HG02938 (cell line): ENCODE measurements around the gene ABCB4.
A peak's percentile ranks its signal among the peaks of the same experiment; 100 is the strongest.

Experiments
- ATAC-seq: cut with Tn5 transposase; IDR thresholded peaks from one replicate; pipeline ENCODE4 v1.9.1; 2021; ENCODE audit warnings: mild to moderate bottlenecking, moderate library complexity; ENCODE audit not compliant: unreplicated experiment

Gene ABCB4

DNA sequence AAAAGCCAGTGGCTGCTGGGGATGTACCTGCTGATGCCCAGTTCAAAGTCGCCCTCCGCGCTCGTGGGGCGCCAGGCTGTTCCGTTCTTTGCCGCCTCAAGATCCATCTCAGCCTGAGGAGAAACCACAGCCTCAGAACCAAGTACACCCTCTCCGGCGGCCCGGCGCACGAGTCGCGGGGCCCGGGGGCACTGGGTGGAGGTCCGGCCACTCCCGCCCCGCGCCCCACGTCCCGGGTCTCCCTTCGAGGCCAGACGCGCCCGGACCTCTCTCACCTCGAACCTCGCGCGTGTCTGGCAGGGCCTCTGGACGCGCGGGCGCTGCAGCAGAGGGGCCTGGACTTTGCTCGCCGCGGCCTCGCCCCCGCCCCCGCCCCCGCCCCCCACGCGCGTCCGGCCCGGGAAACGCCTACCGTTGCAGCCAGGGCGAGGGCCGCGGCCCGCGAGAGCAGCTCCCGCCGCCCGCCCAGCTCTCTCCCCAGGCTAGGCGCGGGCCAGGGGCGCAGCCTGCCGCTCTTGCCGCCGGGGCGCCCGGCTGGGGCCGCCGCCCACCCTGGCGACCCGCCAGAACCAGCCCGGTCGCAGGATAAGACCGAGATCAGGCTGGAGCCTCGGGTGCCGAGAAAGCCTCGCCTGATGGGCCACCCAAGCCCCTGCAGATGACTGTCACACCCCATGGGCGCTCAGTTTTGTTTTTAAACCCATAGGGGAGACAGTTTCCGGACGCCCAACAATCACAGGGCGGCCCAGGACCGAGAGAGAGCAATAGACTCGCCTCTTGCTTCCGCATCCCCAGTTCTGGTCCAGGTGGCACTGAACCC lies at the start of gene ABCB4:
TSS of gene ABCB4 (minus strand) at position 322 of the 820 bp plus-strand sequence. CDS start at position 107, 215 bp downstream.
- ATAC-seq: peak; percentile 17

DNA sequence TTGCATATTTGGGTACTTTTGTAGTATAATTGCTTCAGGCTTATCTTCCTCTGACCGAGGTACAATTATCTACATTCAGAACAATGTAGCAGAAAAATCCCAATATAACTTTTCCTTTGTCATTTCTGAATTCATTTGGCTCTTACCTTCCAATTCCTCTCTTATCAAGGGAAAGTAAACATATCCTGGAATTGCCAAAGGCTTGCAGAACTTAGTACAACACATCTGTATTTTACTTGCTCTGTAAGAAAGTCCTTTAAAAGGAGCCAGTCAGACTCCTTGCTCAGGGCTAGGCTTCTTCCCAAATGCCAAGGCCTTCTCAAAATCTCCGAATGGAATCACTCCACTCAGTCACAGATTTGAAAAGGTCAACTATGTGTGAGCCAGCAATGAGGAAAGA lies 43.3 kb upstream of the ABCB4 start:
- no peak for ATAC-seq

DNA sequence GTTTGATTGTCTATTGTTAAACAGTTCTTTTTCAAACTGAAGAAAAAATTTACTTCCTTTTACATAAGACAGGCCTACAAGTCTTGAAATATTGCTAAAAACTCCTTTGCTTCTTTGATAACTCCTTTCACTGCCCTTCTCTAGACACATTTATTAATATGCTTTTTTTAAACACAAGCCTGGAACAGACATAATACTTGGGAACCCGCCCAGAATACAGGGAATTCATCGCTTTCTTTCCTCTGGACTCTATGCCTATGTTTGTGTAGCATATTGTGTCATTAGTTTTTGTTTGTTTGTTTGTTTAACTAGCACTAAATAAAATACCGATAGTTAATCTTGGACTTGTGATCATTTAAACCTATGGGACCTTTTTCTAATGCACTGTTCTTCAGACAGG lies 42.4 kb upstream of the ABCB4 start:
- ATAC-seq: no peak

DNA sequence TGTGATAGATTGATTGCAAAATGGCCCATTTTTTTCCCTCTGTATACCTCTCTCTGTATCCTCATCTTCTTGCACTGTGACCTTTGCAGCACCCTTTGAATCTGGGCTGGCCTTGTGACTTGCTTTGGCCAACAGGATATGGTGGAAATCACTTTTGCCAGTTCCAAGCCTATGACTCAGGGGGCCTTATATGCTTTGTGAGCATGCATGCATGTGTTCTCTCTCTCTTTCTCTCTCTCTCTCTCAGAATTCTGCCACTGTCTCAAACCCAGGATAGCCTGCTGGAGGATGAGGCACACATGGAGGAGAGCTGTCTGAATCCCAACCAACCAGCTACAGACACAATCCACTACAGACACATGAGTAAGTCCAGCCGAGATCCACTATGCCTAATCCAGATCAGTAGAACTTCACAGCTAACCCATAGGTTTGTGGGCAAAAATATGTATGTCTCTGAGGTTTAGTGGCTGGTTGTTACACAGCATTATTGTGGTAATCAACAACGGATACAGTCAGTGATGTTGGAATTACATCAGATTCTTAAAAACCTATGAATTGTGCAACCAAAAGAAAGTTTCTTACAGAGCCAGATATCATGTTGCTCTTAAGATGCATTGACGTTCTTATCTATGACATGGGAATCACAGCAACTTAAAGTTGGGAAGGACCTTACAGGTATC lies 41.8 kb upstream of the ABCB4 start:
- ATAC-seq: no peak

DNA sequence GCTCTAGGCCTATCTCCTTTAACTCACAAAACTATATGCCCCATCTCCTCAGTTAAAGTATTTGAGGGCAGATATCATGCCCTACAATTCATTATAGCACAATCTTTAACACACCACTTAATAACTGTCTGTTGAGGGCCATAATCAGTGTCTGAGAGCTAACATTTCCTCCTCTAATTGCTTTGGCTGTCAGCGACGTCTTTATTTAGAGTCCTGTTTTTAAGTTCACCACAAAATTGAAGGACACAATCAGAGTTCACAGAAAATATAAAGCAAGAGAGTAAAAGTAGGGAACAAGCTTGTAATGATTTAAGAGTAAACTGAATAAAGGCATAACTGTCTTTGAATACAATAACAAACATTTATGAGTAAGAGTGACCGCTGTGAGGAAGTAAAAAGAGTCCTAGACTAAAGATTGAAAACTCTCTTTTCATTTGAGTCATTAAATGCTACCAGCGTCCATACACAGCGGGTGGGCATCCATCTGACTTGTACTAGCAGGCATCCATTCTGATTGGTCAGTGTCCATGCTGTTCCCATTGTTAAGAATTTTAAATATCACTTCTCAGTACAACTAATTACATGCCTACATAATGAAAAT lies 38.4 kb upstream of the ABCB4 start:
- no peak for ATAC-seq

DNA sequence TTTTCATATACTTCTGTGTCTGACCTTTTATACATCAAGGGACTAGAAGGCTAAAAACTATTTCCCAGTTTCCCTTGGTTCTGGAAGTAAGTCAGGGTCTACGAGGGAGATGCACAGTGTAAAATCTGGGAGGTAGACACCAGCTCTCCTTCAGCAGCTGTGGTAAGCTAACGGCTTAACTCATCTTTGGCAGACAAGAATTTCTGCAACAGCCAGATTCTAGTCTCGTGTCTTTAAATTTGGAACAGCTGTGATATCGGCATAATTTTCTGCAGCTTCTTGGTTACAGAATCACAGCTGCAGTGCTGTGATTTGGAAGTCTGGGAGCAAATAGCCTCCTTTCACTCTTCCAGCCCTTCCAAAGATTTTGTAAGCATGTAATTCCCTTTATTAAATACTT lies 37.4 kb upstream of the ABCB4 start:
- no peak for ATAC-seq

DNA sequence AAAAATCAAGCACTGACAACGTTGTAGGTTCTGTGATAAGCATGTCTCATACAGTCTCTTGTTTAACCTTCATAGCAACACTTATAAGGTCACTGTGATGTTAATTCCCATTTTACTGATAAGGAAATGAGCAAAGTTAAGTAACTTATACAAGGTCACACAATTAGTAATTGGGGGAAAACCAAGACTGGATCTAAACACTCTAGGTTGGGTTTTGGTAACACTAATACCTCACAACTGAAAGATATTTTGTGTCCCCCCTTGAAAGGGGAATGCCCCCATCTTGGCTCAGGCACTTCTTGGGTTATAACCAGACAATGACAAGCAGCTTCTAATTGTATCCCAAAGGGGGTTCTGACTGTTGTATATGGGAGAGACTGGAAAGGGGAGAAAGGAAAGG lies 36.0 kb upstream of the ABCB4 start:
- no peak for ATAC-seq

DNA sequence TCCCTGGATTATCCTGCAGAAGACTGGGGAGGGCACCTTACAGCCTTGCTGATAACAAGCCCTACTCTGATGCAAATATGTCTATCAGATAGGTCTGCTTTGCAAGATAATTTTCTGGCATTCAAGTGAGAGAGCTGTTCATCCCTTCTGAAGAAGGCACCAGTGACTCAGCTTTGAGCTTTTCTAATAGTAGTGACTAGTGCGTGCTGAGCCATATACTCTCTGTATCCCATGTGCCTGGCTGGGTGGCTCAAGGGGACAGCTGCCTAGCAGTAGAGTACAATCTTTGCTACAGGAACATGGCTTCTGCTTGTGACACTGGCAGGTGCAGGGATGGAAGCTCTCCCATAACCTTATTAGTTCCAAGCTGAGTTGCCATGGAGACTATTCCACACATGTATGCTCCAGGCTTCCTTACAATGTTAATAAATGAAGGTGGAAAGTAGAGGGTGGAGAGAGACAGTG lies 35.0 kb upstream of the ABCB4 start:
- no peak for ATAC-seq

DNA sequence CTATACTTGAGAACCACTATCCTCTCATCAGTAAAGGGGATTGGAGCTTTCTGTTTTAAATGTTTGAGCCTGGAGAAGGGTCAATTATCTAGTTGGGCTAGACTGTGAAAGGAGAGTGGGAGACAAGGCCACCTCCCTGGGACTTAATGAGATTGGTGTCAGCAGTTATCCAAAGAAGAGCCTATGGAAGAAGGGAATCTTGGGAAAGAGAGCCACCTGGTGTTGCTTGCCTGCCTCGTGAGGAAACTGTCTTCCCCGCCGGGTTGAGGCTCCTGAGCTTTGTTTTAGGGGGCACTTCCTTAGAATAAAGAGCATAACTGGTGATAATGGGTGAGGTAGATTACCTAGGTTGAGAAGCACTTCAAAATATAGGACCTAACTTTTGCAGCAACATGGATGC lies 32.0 kb upstream of the ABCB4 start:
- no peak for ATAC-seq

DNA sequence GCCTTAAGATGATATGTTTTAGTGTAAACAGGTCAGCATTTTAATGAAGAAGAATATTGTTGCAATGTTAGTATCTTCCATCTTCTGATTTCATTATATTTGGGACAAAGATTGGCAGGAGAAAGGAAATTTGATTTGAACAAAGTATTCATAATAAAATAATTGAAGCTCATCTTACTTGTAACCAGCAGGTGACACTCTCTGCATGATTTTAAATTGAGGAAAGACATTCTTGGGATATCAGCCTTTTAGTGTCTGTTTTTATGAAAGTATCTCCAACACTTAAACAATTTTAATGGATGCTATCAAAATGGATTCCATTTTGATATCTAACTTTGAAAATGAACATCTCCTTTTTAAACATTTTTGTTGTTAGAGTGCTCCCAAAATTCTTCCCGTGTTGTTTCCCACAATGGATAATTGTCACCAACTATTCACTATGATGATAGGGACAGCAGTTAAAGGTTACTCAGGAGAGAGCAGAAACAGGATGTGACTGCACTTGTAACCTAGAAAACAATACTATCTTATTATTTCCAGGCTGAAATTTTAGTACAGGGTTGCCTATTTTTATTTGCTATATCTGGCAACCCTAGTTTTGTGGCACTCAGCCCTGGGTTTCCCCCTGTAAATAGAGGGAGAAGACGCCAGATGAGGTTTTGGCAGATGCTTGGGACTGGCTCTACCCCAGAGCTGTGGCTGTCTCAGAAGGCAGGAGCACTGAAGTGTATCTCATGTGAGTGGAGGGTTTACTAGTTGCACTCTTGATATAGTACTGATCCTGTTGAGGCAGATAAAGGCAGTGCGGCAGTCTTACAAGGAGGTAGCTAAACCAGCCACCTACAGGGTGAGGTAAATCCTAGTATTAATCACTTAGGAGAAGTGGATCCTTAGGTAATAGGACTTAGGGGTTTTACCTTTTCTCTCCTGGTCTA lies 31.0 kb upstream of the ABCB4 start:
- ATAC-seq: no peak

DNA sequence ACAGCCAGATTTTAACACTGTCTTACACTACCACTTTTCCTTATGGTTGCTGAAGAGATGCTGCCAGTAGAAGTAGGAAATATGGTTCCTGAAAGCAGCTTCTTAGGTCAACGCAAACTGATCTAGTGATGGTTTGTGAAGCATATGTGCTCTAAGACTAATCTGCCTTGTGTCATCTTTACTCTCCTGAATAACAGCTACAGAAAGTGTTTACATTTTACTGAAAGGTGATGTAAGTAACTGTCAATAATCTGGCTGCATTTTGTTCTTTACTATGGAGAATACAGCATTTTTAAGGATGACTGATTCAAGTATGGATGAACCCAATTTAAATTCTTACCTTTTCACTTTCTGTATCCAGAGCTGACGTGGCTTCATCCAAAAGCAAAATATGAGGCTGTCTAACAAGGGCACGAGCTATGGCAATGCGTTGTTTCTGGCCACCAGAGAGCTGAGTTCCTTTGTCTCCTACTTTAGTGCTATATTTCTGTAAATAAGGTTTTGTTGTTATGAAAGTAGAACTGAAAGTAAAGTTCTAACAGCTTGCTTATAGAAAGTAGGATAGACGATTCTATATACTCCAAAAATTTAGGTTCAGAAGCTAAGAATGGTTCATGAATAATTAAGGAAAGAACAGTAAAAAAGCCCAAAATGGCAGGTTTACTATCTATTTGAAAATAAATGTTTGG lies 30.2 kb upstream of the ABCB4 start:
- ATAC-seq: no peak

DNA sequence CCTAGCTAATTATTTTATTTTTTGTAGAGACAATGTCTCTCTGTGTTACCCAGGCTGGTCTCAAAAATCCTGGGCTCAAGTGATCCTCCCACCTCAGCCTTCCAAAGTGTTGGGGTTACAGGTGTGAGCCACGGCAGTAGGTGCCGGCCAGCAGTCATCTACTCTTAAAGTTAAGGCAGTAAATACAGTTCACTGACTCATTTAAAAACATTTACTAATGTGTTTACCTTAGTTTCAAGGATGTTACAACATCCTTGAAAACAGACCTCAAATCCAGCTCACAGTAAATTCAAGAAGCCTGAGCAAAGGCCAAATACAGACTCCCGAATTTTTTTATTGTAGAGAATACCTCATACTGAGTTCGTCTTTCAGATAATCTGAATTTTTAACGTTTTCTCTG lies 29.6 kb upstream of the ABCB4 start:
- no peak for ATAC-seq

DNA sequence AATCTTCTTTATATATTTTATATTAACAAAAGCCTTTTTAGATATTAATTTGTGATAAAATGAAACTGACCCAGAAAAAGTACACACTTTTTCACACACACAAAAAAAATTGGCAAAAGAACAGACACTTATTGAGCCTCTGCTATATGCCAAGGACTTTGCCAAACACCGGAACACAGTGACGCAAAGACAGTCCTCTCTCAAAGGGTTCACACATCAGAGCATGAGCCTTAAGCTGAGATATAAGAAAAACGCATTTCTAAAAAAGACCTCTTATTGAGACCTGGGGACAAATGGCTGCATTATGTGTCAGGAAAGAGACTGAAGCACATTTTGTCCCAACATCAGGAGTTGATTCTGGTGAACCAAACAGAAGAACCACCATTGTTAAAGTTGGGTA lies 24.0 kb upstream of the ABCB4 start:
- no peak for ATAC-seq

DNA sequence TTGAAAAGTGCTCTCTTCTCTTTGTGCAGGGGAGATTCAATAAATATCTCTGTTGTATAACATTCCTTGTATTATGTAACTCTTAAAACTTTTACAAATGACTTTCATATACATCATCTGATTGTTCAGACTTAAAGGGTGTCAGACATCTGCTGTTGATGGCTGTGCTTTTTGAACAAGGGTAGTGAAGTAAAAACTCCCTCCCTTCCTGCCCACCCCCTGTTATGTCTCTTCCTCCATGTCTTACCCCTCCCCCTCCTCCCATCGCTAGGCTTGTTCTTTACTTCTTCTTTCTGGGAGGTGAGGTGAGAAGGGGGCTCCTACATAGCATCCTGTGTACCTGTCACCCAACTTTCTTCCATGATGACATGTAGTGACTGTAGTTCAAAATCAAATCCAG lies 23.4 kb upstream of the ABCB4 start:
- ATAC-seq: no peak

DNA sequence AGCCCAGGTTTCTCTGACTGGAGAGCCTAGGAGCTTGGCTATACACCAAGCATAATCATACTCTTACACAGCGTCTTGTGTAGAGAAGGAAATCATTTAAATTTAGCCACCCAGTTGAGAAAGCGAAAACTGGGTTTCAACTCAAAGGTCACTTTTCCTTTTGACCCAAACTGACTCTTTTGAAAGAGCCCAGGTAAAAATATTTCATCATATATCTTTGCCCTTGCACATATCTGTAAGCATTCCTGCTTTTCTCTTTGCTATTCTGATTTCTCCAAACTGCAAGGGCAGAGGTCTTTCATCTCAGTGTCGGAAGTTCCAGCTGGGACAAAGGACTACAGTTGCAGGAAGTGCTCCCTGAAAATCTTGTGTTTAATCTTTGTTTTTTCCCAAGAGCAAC lies 22.0 kb upstream of the ABCB4 start:
- no peak for ATAC-seq

DNA sequence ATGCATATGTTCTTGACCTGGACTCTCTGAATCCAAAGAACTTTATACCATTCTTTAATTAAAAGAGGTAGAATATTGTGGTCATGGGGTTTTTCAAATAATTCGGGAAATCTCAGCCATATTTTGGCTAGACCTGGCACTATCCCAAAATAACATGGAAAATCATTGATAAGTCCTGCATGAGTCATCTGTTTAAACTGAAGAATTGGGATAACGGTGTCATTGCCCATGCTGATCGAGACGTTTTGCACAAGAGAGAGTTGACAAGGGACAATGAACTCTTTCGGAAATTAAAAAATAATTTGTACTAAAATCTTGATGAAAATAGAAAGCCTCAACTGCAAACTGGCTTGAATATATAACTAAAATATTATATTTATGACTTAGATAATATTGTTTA lies 19.9 kb upstream of the ABCB4 start:
- ATAC-seq: no peak

DNA sequence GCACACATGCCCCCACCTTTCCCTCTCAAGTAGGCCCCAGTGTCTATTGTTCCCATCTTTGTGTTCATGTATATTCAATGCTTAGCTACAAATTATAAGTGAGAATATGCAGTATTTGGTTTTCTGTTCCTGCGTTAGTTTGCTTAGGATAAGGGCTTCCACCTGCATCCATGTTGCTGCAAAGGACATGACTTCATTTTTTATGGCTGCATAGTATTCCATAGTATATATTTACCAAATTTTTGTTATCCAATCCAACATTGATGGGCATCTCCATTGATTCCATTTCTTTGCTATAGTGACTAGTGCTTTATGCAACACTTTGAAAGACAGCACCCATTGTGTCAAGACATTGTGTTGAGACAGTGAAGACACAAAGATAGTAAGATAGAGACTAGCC lies 19.0 kb upstream of the ABCB4 start:
- no peak for ATAC-seq

DNA sequence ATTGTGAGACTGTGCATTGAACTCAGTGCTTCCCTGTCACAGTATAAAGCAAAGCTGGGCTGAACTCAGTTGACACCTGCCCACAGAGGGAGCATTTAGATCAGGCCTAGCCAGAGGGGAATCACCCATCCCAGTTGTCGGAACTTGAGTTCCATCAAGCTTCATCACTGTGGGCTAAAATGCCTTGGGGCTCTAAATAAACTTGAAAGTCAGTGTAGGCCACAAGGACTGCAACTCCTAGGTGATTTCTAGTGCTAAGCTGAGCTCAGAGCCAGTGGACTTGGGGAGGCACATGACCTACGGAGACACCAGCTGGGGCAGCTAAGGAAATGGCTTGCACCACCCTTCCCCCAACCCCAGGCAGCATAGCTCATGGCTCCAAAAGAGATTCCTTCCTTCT lies 7.7 kb upstream of the ABCB4 start:
- ATAC-seq: no peak

DNA sequence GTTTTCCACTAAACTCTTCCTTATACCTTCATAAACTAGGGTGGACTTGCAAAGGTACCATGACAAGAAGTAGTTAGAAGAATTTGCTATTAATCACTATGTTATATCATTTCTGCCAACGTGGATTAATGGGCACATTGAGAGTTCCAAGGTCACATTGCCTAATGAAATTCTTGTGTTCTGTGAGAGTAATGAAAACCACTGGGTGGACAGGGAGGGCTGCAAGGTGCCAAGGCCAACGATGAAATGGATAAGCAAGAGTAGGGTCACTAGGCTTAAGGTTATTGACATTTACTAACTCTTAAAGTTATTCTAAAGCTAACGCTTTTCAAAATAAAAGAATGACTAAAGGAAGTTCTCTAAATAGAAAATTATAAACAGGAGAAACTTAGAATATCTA lies 6.6 kb upstream of the ABCB4 start:
- no peak for ATAC-seq

DNA sequence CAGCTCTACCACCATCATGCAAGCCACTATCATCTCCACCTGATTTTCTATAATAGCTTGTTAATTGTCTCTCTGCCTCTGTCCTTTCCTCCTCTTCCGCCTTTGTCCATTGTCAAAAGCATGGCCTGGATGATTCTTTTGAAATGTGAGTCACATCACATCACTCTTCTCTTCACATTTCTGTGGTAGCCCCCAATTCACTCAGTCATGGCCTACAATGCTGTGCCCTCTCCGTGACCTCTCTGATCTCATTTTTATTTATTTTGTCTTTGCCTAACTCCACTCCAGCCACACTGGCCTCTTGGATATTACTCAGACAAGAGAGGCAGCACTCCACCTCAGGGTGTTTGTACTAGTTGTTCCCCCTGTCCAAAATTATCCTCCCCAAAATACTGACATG lies 4.9 kb upstream of the ABCB4 start:
- ATAC-seq: no peak
